ENCODE measurements around the gene VAV3. TPM values are rescaled to one million over a fixed set of nuclear protein-coding genes. Genes with fewer than 3 reads are reported as not detected.

VAV3 gene
- polyA plus RNA-seq, 1 of the 3 experiments (the other 2 are of a cell fraction), result not detected

- Histone ChIP-seq H3K27ac (ENCODE audit: low read depth in 2 of 2, low read length in 1 of 2) (no peak overlapping the region), H3K9ac (no peak overlapping the region), H3K4me2 (no peak overlapping the region), H2AFZ (ENCODE audit: low read depth) (no peak overlapping the region), H3K4me1 (ENCODE audit: control insufficient read depth in 1 of 2, insufficient read depth in 2 of 2, low read depth in 1 of 2, low read length in 1 of 2) (peaks cover 0 to 2% of the 10 kb centered on the region in 2 experiments; a peak in 1 of 4 replicates), H3K9me2 (no peaks in the 10 kb centered on the region), H3F3A (replicated peaks; ENCODE audit: insufficient read depth) (no peaks in the 10 kb centered on the region), H3K4me3 (ENCODE audit: low read depth in 2 of 2, low read length in 1 of 2) (no peak overlapping the region), H3K27me3 (ENCODE audit: insufficient read depth) (no peaks in the 10 kb centered on the region), H3K9me3 (no peaks in the 10 kb centered on the region), H3K79me2 (ENCODE audit: insufficient read depth) (no peaks in the 10 kb centered on the region), H3K36me3 (replicated peaks in 1 of 2; ENCODE audit: control insufficient read depth in 1 of 2, insufficient read depth in 2 of 2, low read length in 1 of 2) (no peaks in the 10 kb centered on the region), H4K20me1 (ENCODE audit: insufficient read depth) (no peaks in the 10 kb centered on the region)
- 24% methylated on average over 1 of the region's 1 CpG for WGBS (ENCODE audit: low lambda C conversion rate)
- no peak for DNase-seq
- ChIA-PET CTCF (interaction anchor here (1.2 kb wide), 1 partner anchor 9 kb away, joined by 5 read pairs; no protein-coding TSS in a partner anchor), POLR2A (no interaction called here)
- TF ChIP-seq CTCF (IDR thresholded peaks at IDR 0.05) (no peak), JUND (IDR thresholded peaks at IDR 0.05) (no peak), ELF1 (IDR thresholded peaks at IDR 0.05) (no peak), USF1 (IDR thresholded peaks at IDR 0.05; ENCODE audit: borderline replicate concordance, low read depth) (no peak), FOSL2 (IDR thresholded peaks at IDR 0.05; ENCODE audit: borderline replicate concordance, low read depth) (no peak), GATA2 (CRISPR knock-in tag; IDR thresholded peaks at IDR 0.05) (no peak), YY1 (IDR thresholded peaks at IDR 0.05; ENCODE audit: low read depth) (no peak), SMC3 (IDR thresholded peaks at IDR 0.05; ENCODE audit: low read depth, low read length) (no peak)
Observed at GRCh38 chr1:107912656-107913055, 52.3 kb downstream of the VAV3 start.

GRCh38 chr1:107900090-107900945 lies 64.7 kb downstream of the VAV3 start:
- 54% methylated on average over 6 of the region's 6 CpGs for WGBS (ENCODE audit: low lambda C conversion rate)
- no peak overlapping the region for H3K4me3 ChIP-seq (ENCODE audit: low read depth in 2 of 2, low read length in 1 of 2)
- no peak overlapping the region for H3K9ac ChIP-seq
- no peaks in the 10 kb centered on the region for H4K20me1 ChIP-seq (ENCODE audit: insufficient read depth)
- H3K27me3 ChIP-seq (ENCODE audit: insufficient read depth), result no peaks in the 10 kb centered on the region
- no peak overlapping the region for H2AFZ ChIP-seq (ENCODE audit: low read depth)
- no peaks in the 10 kb centered on the region for H3F3A ChIP-seq (replicated peaks; ENCODE audit: insufficient read depth)
- H3K4me2 ChIP-seq, result no peak overlapping the region
- DNase-seq, result no peak
- CTCF ChIA-PET, result interaction anchor here (1.5 kb wide), 1 partner anchor 225 kb away, joined by 3 read pairs; no protein-coding TSS in a partner anchor
- no peaks in the 10 kb centered on the region for H3K9me3 ChIP-seq
- no peak overlapping the region for H3K27ac ChIP-seq (ENCODE audit: low read depth in 2 of 2, low read length in 1 of 2)
- POLR2A ChIA-PET, result no interaction called here
- H3K9me2 ChIP-seq, result no peaks in the 10 kb centered on the region
- H3K79me2 ChIP-seq (ENCODE audit: insufficient read depth), result no peaks in the 10 kb centered on the region
- H3K4me1 ChIP-seq (ENCODE audit: control insufficient read depth in 1 of 2, insufficient read depth in 2 of 2, low read depth in 1 of 2, low read length in 1 of 2), result peaks cover 0 to 2% of the 10 kb centered on the region in 2 experiments; a peak in 1 of 4 replicates
- H3K36me3 ChIP-seq (replicated peaks in 1 of 2; ENCODE audit: control insufficient read depth in 1 of 2, insufficient read depth in 2 of 2, low read length in 1 of 2), result no peaks in the 10 kb centered on the region
- TF ChIP-seq TEAD4 (IDR thresholded peaks at IDR 0.05; ENCODE audit: borderline replicate concordance, insufficient read depth) (no peak), RXRA (IDR thresholded peaks at IDR 0.05; ENCODE audit: borderline replicate concordance, low read depth) (no peak), PBX3 (IDR thresholded peaks at IDR 0.05) (no peak), MXI1 (IDR thresholded peaks at IDR 0.05; ENCODE audit: low read depth, low read length) (no peak), IRF3 (IDR thresholded peaks at IDR 0.05; ENCODE audit: low read depth, low read length) (no peak), FOSL2 (IDR thresholded peaks at IDR 0.05; ENCODE audit: borderline replicate concordance, low read depth) (no peak), YY1 (IDR thresholded peaks at IDR 0.05; ENCODE audit: low read depth) (no peak), RCOR1 (IDR thresholded peaks at IDR 0.05; ENCODE audit: low read length) (no peak), POLR2AphosphoS5 (IDR thresholded peaks at IDR 0.05; ENCODE audit: low read depth, low read length) (no peak), CTCF (IDR thresholded peaks at IDR 0.05) (no peak), GATA2 (CRISPR knock-in tag; IDR thresholded peaks at IDR 0.05) (no peak), FOXM1 (IDR thresholded peaks at IDR 0.05; ENCODE audit: low read depth) (no peak), MEF2A (IDR thresholded peaks at IDR 0.05; ENCODE audit: borderline replicate concordance, low read depth) (no peak), SIN3A (IDR thresholded peaks at IDR 0.05; ENCODE audit: borderline replicate concordance, low read depth, low read length) (no peak), TCF12 (IDR thresholded peaks at IDR 0.05) (no peak), TAF1 (IDR thresholded peaks at IDR 0.05; ENCODE audit: borderline replicate concordance, low read depth, low read length) (no peak), NFIC (IDR thresholded peaks at IDR 0.05; ENCODE audit: borderline replicate concordance) (no peak)
